Activated CD8-positive, alpha-beta memory T cell treated with anti-CD3 and anti-CD28 coated beads for 4 hours (primary cell): ENCODE measurements around the gene ZNF738.
"Not testable (repeated sequence)": the region's sequence is repeated elsewhere in the genome, so short reads cannot be mapped to it uniquely, and the experiment has no call there.

ENCODE experiments used
- DNase-seq, 2 donors: peaks; one replicate each; pipeline ENCODE4 v3.0.0-alpha.2; 2020; ENCODE audit warnings: low read depth in 2 of 2

The ZNF738 gene

DNA sequence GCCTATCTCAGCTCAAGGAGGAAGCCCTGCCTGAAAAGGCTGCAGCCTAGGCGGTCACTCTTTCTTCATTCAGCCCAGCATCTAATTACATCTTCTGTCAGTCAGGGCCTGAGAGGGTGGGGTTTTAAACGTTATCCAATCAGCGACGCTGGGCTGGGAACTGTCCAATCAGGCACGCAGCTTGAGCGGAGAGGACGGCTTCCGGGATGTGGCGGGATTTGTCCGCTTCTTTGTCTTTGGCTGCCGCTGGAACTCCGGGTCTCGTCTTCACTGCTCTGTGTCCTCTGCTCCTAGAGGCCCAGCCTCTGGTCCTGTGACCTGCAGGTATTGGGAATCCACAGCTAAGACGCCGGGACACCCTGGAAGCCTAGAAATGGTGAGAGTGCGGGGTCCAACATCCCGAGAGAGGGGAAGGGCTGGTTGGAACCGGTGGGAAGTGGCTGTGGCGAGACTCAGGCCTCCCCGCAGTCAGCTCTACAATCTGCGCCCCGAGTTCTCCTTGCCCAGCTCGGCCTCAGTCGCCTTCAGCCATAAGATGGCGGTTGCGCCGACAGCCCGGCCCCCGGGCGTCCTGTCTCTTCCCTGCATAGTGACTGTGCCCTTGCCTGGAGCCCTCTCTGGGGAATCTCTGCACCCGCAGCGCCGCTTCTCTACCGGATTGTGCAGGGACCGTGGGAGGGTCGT lies at the start of gene ZNF738:
TSS of gene ZNF738 (plus strand) at position 233 of the 684 bp plus-strand sequence. CDS start at position 374, 141 bp downstream.
- DNase-seq = peak; percentile 60 to 68

DNA sequence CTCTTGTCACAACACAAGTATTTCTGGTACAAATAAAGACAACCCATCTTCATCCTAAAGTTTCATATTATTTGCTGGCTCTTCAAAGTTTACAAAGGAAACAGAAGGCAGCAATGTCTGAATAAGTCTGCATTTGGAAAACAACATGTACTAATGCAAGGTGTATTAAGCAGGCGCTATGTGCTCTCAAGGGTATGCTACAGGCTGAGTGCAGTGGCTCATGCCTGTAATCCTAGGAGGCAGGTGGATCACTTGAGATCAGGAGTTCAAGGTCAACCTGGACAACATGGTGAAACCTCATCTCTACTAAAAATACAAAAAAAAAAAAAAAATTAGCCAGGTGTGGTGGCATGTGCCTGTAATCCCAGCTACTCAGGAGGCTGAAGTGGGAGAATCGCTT lies 46.0 kb upstream of the ZNF738 start:
- DNase-seq = not testable (repeated sequence)

DNA sequence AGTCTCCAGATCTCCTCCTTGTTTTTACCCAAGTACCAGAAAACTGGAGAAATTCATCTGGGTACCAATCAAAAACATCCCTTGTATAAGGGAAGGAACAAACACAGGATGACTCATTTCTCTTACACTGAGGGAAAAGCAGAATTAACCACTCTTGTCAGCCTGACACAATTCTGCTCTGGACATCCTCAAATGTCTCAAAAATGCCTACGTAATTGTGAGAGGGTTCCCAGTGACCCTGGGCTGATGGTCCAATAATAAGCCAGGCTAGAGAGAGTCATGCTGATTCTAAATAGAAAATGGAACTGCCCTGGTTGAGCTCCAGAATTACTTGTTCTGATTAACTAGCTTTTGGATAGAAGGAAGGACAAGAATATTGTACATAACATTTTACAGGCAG lies 44.1 kb upstream of the ZNF738 start:
- no peak for DNase-seq

DNA sequence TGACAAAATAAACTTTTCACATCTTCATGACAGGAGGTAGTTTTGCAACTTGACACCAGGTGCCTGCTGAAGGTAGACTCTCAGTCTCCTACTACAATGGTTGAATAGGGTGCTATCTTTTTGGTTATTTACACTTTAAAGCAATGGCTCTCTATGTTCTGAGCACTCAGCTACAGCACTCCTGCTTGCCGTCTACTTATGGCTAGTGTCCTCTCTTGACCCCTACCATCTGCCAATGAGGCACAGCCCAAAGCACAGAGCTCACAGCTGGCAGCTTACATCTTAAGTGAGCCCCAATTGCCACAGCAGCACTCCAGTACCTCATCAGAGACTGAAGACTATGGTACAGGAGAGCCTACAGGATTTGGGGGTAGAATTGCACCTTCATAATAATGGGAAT lies 41.0 kb upstream of the ZNF738 start:
- no peak for DNase-seq

DNA sequence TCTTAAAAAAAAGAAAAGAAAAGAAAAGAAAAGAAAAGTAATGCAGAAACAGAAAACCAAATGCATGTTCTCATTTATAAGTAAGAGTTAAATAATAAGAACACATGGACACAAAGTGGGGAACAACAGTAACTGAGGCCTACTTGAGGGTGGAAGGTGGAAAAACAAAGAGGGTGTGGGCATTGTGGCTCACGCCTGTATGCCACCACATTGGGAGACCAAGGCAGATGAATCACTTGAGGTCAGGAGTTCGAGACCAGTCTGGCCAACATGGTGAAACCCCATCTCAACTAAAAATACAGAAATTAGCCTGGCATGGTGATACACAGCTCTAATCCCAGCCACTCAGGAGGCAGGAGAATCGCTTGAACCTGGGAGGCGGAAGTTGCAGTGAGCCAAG lies 37.7 kb upstream of the ZNF738 start:
- DNase-seq = no peak

DNA sequence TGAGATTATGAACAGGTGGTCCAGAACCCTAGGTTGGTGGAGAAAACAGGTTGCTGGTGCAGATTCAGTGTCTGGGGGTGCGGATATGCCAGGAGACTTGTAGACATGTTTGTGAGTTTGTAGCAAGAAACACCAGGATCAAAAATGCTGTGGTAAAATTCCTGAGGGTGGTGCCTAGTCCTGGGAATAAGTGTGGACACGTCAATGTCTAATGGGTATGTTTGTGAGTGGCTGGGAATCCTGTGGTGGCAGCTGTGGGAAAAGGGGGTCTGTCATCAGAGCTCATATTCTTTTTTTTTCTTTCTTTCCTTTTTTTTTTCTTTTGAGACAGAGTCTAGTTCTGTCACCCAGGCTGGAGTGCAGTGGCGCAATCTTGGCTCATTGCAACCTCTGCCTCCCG lies 36.8 kb upstream of the ZNF738 start:
- no peak for DNase-seq

DNA sequence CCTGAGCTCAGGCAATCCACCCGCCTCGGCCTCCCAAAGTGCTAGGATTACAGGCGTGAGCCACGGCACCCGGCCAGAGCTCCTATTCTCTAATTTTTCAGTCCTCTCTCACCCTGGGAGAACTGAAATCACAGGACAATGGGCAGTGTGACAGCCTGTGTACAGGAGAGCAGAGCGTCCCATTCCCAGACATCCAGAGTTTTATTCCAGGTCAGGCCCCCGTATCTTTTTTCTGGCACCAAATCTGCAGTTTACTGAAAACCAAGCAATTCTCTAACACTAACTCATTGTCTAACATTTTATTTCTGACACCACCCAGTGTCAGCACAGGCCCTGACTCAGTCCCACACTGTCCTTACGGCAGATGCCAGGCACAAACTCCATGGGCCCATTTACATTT lies 36.3 kb upstream of the ZNF738 start:
- no peak for DNase-seq

DNA sequence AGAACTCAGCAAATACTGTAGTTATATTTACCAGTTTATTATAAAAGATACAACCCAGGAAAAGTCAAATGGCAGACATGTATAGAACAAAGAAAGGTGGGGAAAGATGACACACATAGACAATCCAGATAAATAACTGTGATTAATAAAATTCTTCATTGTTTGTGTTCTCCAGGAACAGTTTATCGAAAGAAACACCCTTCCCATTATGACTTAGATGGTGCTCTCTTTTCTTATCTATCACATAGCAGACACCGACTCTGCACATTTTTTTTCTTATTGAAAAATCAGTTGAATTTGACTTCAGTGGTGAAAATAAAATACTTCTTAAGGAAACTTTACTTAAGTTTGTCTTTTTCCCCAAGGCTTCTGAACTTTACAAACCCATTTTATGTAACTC lies 35.8 kb upstream of the ZNF738 start:
- DNase-seq = no peak

DNA sequence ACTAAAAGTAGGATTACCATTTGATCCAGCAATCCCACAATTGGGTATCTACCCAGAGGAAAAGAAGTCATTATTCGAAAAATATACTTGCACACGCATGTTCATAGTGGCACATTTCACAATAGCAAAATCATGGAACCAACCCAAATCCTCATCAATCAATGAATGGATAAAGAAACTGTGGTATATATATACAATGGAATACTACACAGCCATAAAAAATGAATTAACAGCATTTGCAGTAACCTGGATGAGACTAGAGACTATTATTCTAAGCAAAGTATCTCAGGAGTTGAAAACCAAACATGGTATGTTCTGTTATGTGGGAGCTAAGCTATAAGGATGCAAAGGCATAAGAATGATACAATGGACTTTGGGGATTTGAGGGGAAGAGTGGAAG lies 32.6 kb upstream of the ZNF738 start:
- no peak for DNase-seq

DNA sequence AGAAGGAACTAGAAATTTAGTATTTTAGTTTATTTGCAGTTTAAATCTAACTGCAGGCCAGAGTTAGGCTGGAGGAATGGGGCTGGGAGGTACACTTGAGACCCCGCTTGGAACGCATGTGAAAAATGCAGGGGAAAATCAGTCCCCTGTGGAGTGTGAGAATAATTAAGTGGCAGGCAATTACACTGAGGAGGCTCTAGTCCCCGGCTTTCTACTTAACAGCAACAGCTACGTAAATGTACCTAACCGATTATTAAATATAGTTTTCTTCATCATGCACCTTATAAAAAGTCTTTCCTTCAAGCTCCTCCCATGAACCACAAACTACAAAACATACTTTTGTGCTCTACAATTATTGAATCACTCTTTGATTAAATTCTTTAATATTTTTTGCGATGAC lies 30.4 kb upstream of the ZNF738 start:
- DNase-seq = no peak

DNA sequence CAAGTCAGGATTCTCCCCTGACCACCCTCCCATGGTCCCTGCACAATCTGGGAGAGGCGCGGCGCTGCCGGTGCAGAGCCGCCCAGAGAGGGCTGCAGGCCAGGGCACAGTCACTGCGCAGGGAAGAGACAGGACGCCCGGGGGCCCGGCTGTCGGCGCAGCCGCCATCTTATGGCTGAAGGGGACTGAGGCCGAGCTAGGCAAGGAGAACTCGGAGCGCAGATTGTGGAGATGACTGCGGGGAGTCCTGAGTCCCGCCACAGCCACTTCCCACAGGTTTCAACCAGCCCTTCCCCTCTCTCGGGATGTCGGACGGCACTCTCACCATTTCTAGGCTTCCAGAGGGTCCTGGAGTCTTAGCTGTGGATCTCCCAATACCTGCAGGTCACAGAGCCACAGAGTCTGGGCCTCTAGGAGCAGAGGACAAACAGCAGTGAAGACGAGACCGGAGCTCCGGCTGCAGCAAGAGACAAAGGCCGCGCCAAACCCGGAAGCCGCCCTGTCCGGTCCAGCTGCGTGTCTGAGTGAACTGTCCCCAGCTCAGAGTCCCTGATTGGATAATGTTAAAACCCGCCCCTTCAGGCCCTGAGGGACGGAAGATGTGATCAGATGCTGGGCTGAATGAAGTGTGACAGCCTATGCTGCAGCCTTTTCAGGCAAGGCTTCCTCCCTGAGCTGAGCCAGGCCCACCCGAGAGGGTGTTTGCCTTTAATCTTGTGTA lies 29.8 kb upstream of the ZNF738 start, which contains the start of gene ZNF708:
TSS of gene ZNF708 (minus strand) at position 526 of the 721 bp plus-strand sequence. CDS start at position 328, 198 bp downstream.
- peak; percentile 48 to 61 for DNase-seq

DNA sequence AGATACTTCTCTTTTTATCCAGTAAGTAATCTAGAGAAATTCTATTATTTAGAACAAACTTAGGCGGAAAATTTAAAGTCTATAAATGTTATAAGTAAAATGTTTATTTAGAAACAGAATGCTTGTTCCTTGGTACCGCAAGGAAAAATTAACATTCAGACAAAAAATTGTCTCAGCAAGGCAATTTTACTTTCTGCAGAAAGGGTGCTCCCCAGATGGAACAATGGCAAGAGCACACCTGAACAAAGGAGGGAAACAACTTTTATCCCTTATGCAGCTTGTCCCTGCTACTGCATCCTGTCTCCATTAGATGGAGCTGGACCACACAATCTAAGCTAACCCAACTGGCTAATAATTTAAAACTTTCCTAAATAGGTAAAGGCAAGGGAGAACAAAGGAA lies 23.1 kb upstream of the ZNF738 start:
- no peak for DNase-seq

DNA sequence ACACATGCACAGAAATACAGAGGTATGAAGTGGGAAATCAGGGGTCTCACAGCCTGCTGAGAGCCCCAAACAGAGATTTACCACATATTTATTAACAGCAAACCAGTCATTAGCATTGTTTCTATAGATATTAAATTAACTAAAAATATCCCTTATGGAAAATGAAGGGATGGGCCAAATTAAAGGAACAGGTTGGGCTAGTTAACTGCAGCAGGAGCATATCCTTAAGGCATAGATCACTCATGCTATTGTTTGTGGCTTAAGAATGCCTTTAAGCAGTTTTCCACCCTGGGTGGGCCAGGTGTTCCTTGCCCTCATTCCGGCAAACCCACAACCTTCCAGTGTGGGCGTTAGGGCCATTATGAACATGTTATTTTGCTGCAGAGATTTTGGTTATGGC lies 14.0 kb upstream of the ZNF738 start:
- DNase-seq = not testable (repeated sequence)

DNA sequence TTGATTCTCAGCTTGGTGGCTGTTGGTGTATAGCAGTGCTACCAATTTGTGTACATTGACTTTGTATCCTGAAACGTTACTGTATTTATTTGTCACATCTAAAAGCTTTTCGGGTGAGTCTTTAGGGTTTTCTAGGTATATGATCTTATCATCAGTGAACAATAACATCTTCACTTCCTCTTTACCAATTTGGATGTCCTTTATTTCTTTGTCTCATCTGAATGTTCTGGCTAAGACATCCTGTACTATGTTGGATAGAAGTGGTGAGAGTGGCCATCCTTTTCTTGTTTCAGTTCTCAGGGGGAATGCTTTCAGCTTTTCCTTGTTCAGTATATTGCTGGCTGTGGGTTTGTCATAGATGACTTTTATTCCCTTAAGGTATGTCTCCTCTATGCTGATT lies 6.0 kb upstream of the ZNF738 start:
- DNase-seq = no peak

DNA sequence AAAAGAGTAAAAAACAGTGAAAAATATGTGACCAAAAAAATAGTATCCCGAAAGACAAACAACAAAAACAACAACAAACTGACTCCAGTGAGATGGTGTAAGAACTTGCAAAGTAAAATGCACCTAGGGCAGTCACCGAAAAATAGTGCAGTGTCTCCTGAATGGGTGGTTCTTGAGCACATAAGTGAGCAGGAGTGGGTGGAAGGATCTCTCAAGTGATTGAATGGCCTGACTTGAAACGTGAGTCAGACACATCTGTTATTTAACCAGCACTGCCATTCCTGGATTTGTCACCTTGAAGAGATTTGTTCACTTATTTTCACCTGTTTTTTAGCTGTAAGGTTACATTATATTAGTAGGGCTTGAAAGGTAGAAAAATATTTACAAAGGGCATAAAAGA lies 3.5 kb downstream of the ZNF738 start:
- DNase-seq = no peak

DNA sequence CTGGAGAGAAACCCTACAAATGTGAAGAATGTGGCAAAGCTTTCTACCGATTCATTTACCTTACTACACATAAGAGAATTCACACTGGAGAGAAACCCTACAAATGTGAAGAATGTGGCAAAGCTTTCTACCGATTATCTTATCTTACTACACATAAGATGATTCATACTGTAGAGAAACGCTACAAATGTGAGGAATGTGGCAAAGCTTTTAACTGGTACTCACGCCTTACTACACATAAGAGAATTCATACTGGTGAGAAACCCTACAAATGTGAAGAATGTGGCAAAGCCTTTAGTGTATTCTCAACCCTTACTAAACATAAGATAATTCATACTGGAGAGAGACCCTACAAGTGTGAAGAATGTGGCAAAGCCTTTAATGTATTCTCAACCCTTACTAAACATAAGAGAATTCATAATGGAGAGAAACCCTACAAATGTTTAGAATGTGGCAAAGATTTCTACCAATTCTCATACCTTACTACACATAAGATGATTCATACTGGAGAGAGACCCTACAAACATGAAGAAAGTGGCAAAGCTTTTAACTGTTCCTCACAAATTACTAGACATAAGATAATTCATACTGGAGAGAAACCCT lies 25.3 kb downstream of the ZNF738 start:
- no peak for DNase-seq

DNA sequence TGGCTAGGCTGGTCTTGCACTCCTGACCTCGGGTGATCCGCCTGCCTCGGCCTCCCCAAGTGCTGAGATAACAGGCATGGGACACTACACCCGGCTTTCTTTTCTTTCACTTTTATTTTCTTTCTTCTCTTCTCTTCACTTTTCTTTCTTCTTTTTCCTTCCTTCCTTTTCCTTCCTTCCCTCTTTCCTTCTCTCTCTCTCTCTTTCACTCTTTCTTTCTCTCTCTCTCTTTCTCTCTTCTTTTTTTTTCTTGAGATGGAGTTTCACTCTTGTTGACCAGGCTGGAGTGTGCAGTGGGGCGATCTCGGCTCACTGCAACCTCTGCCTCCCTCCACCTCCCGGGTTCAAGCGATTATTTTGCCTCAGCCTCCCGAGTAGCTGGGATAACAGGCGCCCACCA lies 37.3 kb downstream of the ZNF738 start:
- DNase-seq = no peak

DNA sequence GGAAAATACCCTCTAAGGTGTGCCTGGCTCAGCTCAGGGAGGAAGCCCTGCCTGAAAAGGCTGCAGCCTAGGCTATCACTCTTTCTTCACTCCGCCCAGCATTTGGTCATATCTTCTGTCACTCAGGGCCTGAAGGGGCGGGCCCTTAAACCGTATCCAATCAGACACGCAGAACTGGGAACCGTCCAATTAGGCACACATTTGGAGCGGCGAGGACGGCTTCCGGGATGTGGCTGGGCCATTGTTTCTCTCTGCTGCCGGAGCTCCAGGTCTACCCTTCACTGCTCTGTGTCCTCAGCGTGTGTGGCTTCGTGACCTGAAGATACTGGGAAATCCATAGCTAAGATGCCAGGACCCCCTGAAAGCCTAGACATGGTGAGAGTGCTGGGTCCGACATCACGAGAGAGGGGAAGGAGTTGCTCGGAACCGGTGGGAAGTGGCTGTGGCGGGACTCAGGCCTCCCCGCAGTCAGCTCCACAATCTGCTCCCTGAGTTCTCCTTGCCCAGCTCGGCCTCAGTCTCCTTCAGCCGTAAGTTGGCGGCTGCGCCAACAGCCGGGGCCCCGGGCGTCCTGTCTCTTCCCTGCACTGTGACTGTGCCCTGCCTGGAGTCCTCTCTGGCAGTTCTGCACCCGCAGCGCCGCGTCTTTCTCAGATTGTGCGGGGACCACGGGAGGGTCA lies 38.2 kb downstream of the ZNF738 start, which contains the start of gene ZNF493:
TSS of gene ZNF493 (plus strand) at position 241 of the 680 bp plus-strand sequence. CDS start at position 346, 105 bp downstream.
- peak; percentile 77 to 84 for DNase-seq

DNA sequence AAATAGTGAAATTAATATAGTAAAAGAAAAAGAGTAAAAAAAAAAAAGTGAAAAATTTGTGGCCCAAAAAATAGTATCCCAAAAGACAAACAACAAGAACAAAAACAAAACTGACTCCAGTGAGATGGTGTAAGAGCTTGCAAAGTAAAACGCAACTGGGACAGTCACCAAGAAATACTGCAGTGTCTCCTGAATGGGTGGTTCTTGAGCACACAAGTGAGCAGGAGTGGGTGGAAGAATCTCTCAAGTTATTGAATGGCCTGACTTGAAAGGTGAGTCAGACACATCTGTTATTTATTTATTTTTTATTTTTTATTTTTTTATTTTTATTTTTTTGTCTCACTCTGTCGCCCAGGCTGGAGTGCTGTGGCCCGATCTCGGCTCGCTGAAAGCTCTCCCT lies 40.1 kb downstream of the ZNF738 start:
- no peak for DNase-seq

DNA sequence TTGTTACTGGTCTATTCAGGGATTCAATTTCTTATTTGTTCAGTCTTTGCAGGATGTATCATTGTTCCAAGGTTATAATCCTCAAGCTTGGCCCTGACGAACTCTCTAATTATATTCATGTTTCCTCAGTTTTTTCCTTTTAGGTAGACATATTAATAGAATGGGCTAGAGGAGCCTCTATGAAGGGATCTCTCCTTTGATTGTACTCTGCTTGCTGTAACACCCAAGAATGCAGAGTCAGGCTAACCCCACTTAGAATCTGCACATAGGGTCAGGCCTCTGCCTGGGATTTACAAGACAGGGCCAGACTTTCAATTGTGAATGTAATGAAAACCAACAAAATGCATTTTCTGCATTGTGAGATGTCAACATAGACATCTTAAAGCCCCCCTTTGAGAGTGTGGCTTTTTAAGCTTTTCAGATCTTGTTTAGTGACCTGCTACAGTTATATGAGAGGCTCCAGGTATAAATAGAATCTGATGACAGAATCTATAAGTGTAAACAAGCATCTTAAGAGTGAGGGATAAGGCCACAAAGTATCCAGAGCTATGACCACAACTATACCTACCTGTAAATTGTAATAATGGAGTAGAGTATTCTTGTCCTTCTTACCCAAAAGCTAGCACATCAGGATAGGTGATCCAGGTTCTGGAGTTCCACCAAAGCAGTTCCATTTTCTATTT lies 43.6 kb downstream of the ZNF738 start:
- DNase-seq = no peak

DNA sequence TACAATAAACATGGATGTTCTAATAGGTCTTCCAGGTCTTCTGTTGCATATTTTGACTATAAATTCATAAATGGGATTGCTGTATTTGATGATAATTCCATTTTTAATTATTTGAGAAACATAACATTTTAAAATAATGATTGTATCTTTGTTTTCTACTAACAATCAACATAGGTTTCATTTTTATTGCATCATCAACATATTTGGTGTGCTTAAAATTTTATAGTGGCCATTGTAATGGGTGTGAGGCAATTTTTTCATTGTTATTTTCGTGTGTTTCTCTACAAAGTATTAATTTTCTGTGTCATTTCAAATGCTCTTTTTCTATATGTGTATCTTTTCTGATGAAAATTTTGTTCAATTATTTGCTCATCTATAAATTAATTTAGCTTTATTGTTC lies 51.4 kb downstream of the ZNF738 start:
- no peak for DNase-seq

DNA sequence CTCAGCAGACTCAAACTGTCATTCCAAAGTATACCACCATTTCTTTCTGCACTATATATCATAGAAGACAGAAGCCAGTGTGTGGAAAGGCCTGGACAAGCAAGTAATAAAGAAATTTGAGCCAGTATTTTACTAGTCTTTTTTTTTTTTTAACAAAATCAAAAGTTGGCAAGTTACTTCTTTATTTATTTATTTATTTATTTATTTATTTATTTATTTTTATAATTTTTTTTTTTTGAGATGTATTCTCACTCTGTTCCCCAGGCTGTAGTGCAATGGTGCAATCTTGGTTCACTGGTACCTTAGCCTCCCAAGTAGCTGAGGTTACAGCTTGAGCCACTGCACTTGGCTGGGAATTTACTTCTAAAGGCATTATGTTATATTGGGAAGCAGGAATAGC lies 63.4 kb downstream of the ZNF738 start:
- DNase-seq = no peak
